Activated T-helper 1 cell treated with anti-CD3 and anti-CD28 coated beads, Interleukin-12 subunit alpha, Interleukin-12 subunit beta, Interleukin-2, Interleukin-4 antibody, amounts not matched to agents 30 ng/mL and 10 ng/mL and 1 ng/mL, durations not matched to agents 14 hours and 24 hours and 36 hours (primary cell): ENCODE data around the gene SYTL1. TPM values are rescaled to one million over a fixed set of nuclear protein-coding genes. Genes with fewer than 3 reads are reported as not detected.

Source experiments
- DNase-seq: peaks from one replicate; pipeline ENCODE4 v3.0.0; 2021; ENCODE audit warnings: low spot score
- H3K27ac Mint-ChIP-seq: one replicate; pipeline ENCODE4 v1.8.0; 2021; ENCODE audit warnings: mild to moderate bottlenecking, mixed read lengths
- H3K27me3 Mint-ChIP-seq: one replicate; pipeline ENCODE4 v1.8.0; 2022; ENCODE audit warnings: mild to moderate bottlenecking, moderate library complexity, mixed read lengths; ENCODE audit not compliant: insufficient read depth
- H3K36me3 Mint-ChIP-seq: one replicate; pipeline ENCODE4 v1.8.0; 2021; ENCODE audit warnings: low read depth, mixed read lengths
- H3K4me1 Mint-ChIP-seq: one replicate; pipeline ENCODE4 v1.8.0; 2021; ENCODE audit warnings: low read depth, mixed read lengths
- H3K4me3 Mint-ChIP-seq: one replicate; pipeline ENCODE4 v1.8.0; 2021; ENCODE audit warnings: mild to moderate bottlenecking, moderate library complexity, mixed read lengths
- H3K9me3 Mint-ChIP-seq: one replicate; pipeline ENCODE4 v1.8.0; 2021; ENCODE audit warnings: mixed read lengths
- intact Hi-C: fragments of 100-400 bp; cut with micrococcal nuclease; formaldehyde crosslinking; loops from one replicate; pipeline ENCODE4 v1.15.1; 2024
- total RNA-seq: library from RNA; stranded (reverse); gene quantifications from 2 replicates; pipeline ENCODE4 v1.2.3, GENCODE V29; 2022

Gene SYTL1, protein sequence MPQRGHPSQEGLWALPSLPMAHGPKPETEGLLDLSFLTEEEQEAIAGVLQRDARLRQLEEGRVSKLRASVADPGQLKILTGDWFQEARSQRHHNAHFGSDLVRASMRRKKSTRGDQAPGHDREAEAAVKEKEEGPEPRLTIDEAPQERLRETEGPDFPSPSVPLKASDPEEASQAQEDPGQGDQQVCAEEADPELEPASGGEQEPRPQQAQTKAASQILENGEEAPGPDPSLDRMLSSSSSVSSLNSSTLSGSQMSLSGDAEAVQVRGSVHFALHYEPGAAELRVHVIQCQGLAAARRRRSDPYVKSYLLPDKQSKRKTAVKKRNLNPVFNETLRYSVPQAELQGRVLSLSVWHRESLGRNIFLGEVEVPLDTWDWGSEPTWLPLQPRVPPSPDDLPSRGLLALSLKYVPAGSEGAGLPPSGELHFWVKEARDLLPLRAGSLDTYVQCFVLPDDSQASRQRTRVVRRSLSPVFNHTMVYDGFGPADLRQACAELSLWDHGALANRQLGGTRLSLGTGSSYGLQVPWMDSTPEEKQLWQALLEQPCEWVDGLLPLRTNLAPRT
- 24.4 and 26.3 TPM in 2 replicates for total RNA-seq

DNA sequence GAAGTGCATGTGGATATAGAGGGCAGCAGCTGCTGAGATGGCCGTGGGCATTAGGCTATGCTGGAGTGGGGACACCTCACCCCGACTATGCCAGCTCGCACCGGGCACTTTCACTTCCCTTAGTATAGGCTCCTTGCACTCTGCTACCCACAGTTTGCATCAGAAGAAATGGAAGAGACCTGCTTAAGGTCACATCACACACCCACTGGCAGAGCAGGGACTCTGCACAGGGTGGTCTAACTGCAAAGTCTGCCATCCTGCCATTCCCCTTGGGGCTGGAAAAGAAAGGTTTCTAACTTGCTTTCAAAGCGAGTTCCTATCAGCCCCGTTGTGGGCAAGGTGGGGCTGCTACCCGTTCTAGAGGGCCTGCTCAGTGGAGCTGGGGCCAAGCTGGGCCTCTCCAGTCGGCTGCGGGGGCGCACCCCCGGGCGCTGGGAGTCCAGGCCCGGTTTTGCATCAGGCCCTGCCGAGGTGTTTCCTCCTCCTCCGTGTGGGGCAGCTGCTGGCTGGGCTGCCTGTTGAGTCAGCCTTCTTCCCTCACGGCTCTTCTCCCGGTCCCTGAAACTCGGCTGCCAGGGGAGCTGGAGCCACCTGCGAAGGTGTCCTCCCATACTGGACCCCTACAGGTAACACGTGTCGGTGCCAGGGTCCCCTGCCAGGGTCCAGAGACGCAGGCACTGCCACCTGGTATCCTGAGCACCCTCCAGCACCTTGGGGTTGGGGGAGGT is at the start of gene SYTL1:
SYTL1 (plus strand) TSS at position 498 of the 728 bp plus-strand sequence. CDS start 3,313 bp downstream, outside the sequence.
- H3K27me3 Mint-ChIP-seq = no peaks in the 10 kb centered on the region
- peak; percentile 63 for DNase-seq
- peak within 1 kb of the TSS; percentile 99 for H3K27ac Mint-ChIP-seq
- H3K4me1 Mint-ChIP-seq = peaks cover 59% of the 10 kb centered on the region
- H3K4me3 Mint-ChIP-seq = peak within 1 kb of the TSS; percentile 93
- intact Hi-C loops = loop anchor here (1.0 to 5.0 kb wide), 3 partner anchors 16 to 1211 kb away; partner anchors contain the start of genes TMEM222 and TRNAU1AP
- no peaks in the 10 kb centered on the region for H3K9me3 Mint-ChIP-seq
- H3K36me3 Mint-ChIP-seq = peaks cover 24% of the 10 kb centered on the region

DNA sequence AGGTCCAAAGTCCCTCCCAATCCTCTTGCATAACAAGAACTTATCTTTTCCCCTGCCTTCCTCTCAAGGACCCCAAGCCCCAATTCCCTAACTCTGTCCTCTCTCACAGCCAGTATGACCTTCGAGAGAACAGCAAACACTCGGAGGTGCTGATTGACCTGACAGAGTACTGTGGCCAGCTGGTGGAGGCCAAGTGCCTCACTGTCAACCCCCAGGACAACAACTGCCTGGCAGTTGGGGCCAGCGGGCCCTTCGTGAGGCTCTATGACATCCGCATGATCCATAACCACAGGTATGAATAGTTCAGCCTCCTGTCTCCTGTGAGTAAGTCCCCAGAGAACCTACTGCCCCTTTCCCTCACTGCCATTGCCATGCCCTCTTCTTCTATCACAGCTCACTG is 49.7 kb upstream of the SYTL1 start:
- no peaks in the 10 kb centered on the region for H3K9me3 Mint-ChIP-seq
- DNase-seq = no peak
- peaks cover 8% of the 10 kb centered on the region for H3K36me3 Mint-ChIP-seq
- H3K27me3 Mint-ChIP-seq = no peaks in the 10 kb centered on the region
- H3K4me1 Mint-ChIP-seq = no peaks in the 10 kb centered on the region
- H3K4me3 Mint-ChIP-seq = no peak overlapping the region
- intact Hi-C loops = no loop called here
- no peak overlapping the region for H3K27ac Mint-ChIP-seq

DNA sequence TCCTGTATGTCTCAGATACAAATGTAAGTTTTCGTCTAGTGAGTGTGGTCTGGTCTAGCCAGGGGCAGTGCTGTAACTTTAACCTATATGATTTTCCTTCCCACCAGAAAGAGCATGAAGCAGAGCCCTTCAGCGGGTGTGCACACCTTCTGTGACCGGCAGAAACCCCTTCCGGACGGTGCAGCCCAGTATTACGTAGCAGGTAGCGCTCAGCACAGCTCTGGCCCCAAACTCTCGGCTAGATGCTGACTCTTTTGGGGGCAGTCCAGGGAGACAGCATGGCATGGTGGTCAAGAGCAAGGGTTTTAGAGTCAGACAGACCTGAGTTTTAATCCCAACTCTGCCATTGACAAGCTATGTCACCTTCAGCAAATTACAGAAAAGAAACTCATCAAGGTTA is 47.9 kb upstream of the SYTL1 start:
- Mint-ChIP-seq H3K27me3 (no peaks in the 10 kb centered on the region), H3K36me3 (peaks cover 4% of the 10 kb centered on the region), H3K4me3 (no peak overlapping the region), H3K4me1 (no peaks in the 10 kb centered on the region), H3K27ac (no peak overlapping the region), H3K9me3 (no peaks in the 10 kb centered on the region)
- intact Hi-C loops = no loop called here
- no peak for DNase-seq

DNA sequence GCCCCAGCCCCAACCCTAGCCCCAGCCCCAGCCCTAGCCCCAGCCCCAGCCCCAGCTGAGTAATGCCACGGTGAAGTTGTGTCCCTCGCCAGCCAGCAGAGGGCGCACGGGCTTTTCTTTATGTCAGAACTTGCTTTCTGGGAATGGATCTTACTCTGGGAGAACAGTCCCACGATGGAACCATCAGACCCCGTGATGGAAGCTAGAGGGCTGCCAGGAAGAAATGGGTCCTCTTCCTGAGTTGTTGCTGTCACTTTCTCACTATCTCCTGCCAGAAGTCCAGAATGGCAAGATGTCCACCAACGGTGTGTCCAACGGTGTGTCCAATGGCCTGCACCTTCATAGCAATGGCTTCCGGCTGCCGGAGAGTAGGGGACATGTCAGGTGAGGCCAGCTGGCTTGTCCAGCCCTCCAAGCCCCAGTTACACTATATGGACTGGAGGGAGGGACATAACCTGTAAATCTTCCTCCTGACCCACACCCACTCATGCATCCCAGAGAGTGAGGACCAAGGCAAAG is 45.0 kb upstream of the SYTL1 start:
- no peak overlapping the region for H3K27ac Mint-ChIP-seq
- H3K4me3 Mint-ChIP-seq = no peak overlapping the region
- H3K27me3 Mint-ChIP-seq = no peaks in the 10 kb centered on the region
- H3K4me1 Mint-ChIP-seq = peaks cover 4% of the 10 kb centered on the region
- peaks cover 6% of the 10 kb centered on the region for H3K36me3 Mint-ChIP-seq
- intact Hi-C loops = loop anchor here (1.0 to 5.0 kb wide), 2 partner anchors 98 to 255 kb away; no protein-coding TSS in a partner anchor
- no peaks in the 10 kb centered on the region for H3K9me3 Mint-ChIP-seq
- DNase-seq = peak; percentile 40

DNA sequence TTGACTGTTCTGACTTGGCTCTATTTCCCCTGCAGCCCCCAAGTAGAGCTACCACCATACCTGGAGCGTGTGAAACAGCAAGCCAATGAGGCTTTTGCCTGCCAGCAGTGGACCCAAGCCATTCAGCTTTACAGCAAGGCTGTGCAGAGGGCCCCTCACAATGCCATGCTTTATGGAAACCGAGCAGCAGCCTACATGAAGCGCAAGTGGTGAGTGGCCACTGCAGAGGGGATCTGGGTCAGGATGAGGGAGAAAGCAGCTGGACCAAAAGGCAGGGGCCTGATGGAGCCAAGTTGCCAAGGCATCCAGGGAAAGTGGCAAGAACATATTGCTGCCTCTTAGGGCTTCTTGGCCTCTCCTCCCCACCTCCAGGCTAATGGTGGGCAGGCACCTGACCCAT is 43.9 kb upstream of the SYTL1 start:
- Mint-ChIP-seq H3K36me3 (peaks cover 6% of the 10 kb centered on the region), H3K4me3 (no peak overlapping the region), H3K27ac (no peak overlapping the region), H3K4me1 (peaks cover 4% of the 10 kb centered on the region), H3K9me3 (no peaks in the 10 kb centered on the region), H3K27me3 (no peaks in the 10 kb centered on the region)
- DNase-seq = no peak
- intact Hi-C loops = loop anchor here (5.0 kb wide), 1 partner anchor 256 kb away; no protein-coding TSS in a partner anchor

DNA sequence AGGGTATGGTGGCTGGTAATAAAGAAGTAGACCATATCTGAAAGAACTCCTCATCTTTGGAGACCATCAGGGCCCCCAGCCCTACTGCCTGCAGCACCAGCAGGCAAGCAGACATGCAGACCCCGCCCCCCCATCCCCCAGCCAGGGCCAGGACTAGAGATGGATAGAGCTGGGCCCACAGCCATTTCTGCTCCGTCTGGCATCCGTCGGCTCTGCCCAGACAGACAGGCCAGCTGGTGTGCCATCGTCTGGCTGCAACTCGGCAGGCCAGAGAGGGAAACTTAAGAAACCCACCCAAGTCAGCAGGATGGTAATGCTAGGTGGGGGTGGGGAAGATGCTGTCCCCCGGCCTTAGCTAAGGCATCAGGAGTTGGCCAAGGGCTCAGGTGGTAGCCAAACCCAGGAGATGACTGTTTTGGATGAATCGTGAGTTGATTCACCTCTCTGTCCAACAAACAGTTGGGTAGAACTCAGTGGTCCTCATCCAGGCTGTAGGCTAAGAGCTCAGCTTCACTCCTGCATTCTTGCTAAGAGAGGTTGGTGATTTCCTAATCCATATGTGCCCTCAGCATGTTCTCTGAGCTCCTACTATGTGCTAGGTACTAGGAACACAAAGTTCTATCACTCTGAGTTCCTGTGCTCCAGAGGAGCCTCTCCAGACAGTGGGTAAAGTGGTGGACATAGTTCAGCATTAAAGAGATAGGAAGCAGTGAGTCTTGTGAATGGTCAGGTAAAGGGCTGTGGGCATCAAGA is 43.0 kb upstream of the SYTL1 start:
- Mint-ChIP-seq H3K36me3 (peaks cover 6% of the 10 kb centered on the region), H3K27me3 (no peaks in the 10 kb centered on the region), H3K4me1 (peaks cover 4% of the 10 kb centered on the region), H3K27ac (peak overlapping the region; percentile 62), H3K9me3 (no peaks in the 10 kb centered on the region), H3K4me3 (no peak overlapping the region)
- DNase-seq = no peak
- intact Hi-C loops = loop anchor here (5.0 kb wide), 1 partner anchor 257 kb away; no protein-coding TSS in a partner anchor

DNA sequence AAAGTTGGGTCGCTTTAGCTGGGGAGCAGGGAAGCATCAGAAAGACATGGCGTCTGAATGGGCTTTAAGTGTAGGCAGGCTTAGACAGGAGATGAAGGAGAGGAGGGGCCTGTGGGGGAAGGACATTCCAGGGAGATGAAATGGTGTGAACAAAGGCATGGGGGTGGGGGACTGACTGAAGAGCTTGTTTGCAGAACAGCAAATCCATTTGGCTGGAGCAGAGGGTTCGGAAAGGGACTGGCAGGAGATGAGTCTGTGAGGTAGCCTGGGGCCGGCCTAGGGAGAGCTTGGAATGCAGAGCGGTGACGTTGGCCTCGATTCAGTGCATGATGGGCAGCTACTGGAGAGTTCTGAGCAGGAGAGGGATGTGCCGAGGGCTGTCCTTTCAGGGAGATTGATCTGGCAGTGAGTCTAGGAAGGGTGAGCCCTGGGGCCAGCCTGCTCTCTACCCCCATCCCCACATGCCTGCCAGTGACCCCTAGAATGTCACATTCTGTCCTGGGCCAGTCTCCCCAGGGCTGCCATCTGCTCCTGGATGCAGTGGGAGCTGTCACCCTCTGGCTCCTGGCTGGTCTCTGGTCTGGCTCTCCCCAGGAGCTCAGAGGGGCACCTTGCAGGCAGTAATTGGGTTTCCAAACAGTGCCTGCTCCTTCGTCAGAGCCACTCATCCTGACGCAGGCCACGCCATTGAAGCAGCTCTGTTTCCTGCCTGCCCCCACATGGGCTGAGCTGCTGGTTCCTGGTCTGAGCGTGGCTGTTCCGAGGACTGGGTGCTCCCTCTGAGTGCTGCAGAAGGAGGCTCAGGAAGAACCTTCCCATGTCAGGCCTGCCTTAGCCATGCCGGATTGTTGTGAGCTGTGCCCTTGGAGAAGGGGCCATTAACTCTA is 42.2 kb upstream of the SYTL1 start:
- no peaks in the 10 kb centered on the region for H3K9me3 Mint-ChIP-seq
- H3K4me1 Mint-ChIP-seq = peaks cover 4% of the 10 kb centered on the region
- intact Hi-C loops = loop anchor here (2.0 to 5.0 kb wide), 3 partner anchors 57 to 307 kb away; no protein-coding TSS in a partner anchor
- DNase-seq = no peak
- H3K27me3 Mint-ChIP-seq = no peaks in the 10 kb centered on the region
- H3K4me3 Mint-ChIP-seq = no peak overlapping the region
- H3K36me3 Mint-ChIP-seq = peaks cover 6% of the 10 kb centered on the region
- H3K27ac Mint-ChIP-seq = peak overlapping the region; percentile 62

DNA sequence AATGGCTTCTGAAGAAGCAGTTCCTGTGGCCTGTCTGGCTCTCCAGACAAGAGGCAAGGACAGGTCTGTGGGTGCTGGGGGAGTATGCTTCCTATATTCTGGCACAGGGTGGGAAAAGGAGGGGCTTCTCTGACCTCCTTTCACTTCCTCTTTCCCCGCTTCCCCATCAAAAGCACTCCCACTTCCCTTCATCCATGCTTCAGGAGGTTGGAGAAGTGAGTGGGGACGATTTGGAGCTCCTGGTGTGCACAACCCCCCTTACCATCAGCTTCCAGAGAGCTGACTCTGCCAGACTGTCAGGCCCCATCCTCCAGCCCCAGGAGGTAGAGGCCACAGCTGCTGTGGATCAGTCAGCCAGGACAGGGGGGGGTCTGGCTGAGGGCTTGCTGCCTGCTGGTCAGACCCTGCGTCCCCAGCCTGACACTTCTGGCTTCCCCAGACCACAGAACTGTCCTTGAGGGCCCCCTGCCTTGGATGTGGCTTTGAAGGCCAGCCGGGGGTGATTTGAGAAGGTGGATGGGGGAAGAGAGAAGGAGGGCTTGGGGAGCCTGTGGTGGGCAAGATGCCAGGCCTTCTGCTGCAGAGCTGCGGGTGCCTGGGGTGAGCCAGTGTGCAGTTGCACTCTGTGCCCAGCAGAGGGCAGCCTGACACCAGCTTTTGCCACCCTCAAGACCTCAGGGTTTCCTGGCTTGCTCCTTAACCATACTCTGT is 41.3 kb upstream of the SYTL1 start:
- peak; percentile 61 for DNase-seq
- peaks cover 6% of the 10 kb centered on the region for H3K36me3 Mint-ChIP-seq
- H3K9me3 Mint-ChIP-seq = no peaks in the 10 kb centered on the region
- H3K27ac Mint-ChIP-seq = no peak overlapping the region
- intact Hi-C loops = loop anchor here (1.0 to 2.0 kb wide), 4 partner anchors 56 to 306 kb away; no protein-coding TSS in a partner anchor
- peaks cover 4% of the 10 kb centered on the region for H3K4me1 Mint-ChIP-seq
- no peak overlapping the region for H3K4me3 Mint-ChIP-seq
- no peaks in the 10 kb centered on the region for H3K27me3 Mint-ChIP-seq

DNA sequence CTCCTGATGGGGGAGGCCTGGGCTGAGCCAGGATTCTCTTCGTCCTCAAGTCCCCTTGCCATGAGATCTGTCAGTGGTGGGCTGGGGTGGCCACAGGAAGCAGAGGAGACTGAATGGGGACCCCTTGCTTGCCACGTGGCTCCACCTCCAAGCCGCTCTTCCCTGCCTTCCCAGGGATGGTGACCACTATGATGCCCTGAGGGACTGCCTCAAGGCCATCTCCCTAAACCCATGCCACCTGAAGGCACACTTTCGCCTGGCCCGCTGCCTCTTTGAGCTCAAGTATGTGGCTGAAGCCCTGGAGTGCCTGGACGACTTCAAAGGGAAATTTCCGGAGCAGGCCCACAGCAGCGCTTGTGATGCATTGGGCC is 40.8 kb upstream of the SYTL1 start:
- H3K36me3 Mint-ChIP-seq = peaks cover 6% of the 10 kb centered on the region
- H3K27me3 Mint-ChIP-seq = no peaks in the 10 kb centered on the region
- H3K9me3 Mint-ChIP-seq = no peaks in the 10 kb centered on the region
- peaks cover 4% of the 10 kb centered on the region for H3K4me1 Mint-ChIP-seq
- DNase-seq = no peak
- H3K4me3 Mint-ChIP-seq = no peak overlapping the region
- intact Hi-C loops = loop anchor here (1.0 to 2.0 kb wide), 4 partner anchors 56 to 306 kb away; no protein-coding TSS in a partner anchor
- H3K27ac Mint-ChIP-seq = no peak overlapping the region

DNA sequence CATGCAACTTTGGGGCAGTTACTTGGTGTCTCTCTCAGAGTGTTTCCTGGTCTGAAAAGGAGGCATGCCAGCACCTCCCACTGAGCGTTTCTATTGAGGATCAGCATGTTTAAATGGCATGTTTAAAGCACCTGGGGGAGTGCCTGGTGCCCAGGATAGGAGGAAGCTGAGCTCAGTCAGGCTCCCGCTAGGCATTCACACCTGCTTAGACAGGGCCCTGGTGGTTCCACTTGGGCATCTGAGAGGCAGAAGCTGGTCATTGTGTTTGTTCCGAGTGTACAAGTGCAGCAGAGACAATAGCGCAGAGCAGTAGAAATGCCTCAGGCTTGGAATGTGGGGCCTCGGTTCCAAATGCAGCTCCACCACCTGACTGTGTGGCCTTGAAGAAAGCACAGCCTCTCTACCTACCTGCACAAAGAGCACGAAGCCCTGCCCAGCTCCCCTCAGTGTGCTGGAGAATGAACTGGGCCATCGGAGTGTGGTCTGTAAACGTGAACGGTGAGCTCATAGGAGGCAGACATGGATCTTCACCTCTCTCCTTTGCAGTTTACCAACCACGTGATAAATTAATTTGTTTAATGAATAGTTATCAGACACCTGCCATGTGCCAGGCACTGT is 40.1 kb upstream of the SYTL1 start:
- Mint-ChIP-seq H3K4me1 (peaks cover 4% of the 10 kb centered on the region), H3K27me3 (no peaks in the 10 kb centered on the region), H3K4me3 (no peak overlapping the region), H3K9me3 (no peaks in the 10 kb centered on the region), H3K27ac (no peak overlapping the region), H3K36me3 (peaks cover 6% of the 10 kb centered on the region)
- DNase-seq = no peak
- intact Hi-C loops = loop anchor here (1.0 to 2.0 kb wide), 4 partner anchors 55 to 305 kb away; no protein-coding TSS in a partner anchor

DNA sequence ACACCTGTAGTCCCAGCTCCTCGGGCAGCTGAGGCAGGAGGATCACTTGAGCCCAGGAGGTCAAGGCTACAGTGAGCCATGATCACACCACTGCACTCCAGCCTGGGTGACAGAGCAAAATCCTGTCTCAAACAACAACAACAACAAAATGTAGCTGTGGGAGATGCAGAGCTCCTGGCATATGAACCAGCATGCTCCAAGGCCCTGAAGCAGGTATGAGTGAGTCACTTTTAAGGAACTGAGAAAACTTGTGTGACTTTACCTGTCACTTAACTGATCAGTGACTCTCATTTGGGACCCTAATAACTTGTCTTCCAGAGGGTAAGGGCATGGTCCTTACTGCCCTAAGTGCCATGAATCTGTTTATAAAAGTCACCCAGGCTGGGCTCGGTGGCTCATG is 39.2 kb upstream of the SYTL1 start:
- DNase-seq = no peak
- intact Hi-C loops = no loop called here
- Mint-ChIP-seq H3K27ac (no peak overlapping the region), H3K4me1 (peaks cover 4% of the 10 kb centered on the region), H3K36me3 (peaks cover 6% of the 10 kb centered on the region), H3K9me3 (no peaks in the 10 kb centered on the region), H3K27me3 (no peaks in the 10 kb centered on the region), H3K4me3 (no peak overlapping the region)
